COLO829 (cell line): Measurements from ENCODE around the gene RYR3.
"Not testable (repeated sequence)": the region's sequence is repeated elsewhere in the genome, so short reads cannot be mapped to it uniquely, and the experiment has no call there.

Experiments used
- DNase-seq: peaks from one replicate; pipeline ENCODE4 v3.0.0; 2012; ENCODE audit warnings: low spot score

RYR3 gene

GRCh38 chr15:33778852-33779251, 468.1 kb downstream of the RYR3 start:
- no peak for DNase-seq

GRCh38 chr15:33780011-33780768, 469.4 kb downstream of the RYR3 start:
- DNase-seq, result no peak

GRCh38 chr15:33782966-33783365, 472.2 kb downstream of the RYR3 start:
- no peak for DNase-seq

GRCh38 chr15:33785366-33785765, 474.6 kb downstream of the RYR3 start:
- DNase-seq, result no peak

- no peak for DNase-seq
These were observed 478.3 kb downstream of the RYR3 start for GRCh38 chr15:33788906-33789540.

- no peak for DNase-seq
These were observed 483.7 kb downstream of the RYR3 start for GRCh38 chr15:33794453-33794852.

GRCh38 chr15:33795070-33795469, 484.3 kb downstream of the RYR3 start:
- DNase-seq, result no peak

GRCh38 chr15:33797651-33798050, 486.9 kb downstream of the RYR3 start:
- no peak for DNase-seq

GRCh38 chr15:33801954-33802353, 491.2 kb downstream of the RYR3 start:
- DNase-seq, result peak; percentile 80

- DNase-seq, result no peak
These were observed 496.9 kb downstream of the RYR3 start for GRCh38 chr15:33807665-33808064.

- no peak for DNase-seq
These were observed 498.1 kb downstream of the RYR3 start for GRCh38 chr15:33808720-33809457.

GRCh38 chr15:33810073-33810595, 499.4 kb downstream of the RYR3 start:
- DNase-seq, result no peak

- no peak for DNase-seq
These were observed 500.0 kb downstream of the RYR3 start for GRCh38 chr15:33810806-33811205.

GRCh38 chr15:33813891-33814290, 503.1 kb downstream of the RYR3 start:
- DNase-seq, result no peak

- not testable (repeated sequence) for DNase-seq
These were observed 508.7 kb downstream of the RYR3 start for GRCh38 chr15:33819499-33819898.

- DNase-seq, result peak; percentile 15
These were observed 511.7 kb downstream of the RYR3 start for GRCh38 chr15:33822479-33822878.

GRCh38 chr15:33823119-33823518, 512.4 kb downstream of the RYR3 start:
- DNase-seq, result no peak

GRCh38 chr15:33825453-33825852, 514.7 kb downstream of the RYR3 start:
- no peak for DNase-seq

- no peak for DNase-seq
These were observed 515.4 kb downstream of the RYR3 start for GRCh38 chr15:33826201-33826600.

GRCh38 chr15:33830351-33830750, 519.6 kb downstream of the RYR3 start:
- DNase-seq, result no peak

- DNase-seq, result peak; percentile 89
These were observed 520.9 kb downstream of the RYR3 start for GRCh38 chr15:33831646-33832045.

GRCh38 chr15:33834892-33835743, 524.4 kb downstream of the RYR3 start:
- no peak for DNase-seq
